ENCODE measurements around the gene NCAPD3. TPM values are rescaled to one million over a fixed set of nuclear protein-coding genes. Genes with fewer than 3 reads are reported as not detected.

The NCAPD3 gene
- total RNA-seq, 2 experiments from 2014 or later: 94.6 to 101 TPM

DNA sequence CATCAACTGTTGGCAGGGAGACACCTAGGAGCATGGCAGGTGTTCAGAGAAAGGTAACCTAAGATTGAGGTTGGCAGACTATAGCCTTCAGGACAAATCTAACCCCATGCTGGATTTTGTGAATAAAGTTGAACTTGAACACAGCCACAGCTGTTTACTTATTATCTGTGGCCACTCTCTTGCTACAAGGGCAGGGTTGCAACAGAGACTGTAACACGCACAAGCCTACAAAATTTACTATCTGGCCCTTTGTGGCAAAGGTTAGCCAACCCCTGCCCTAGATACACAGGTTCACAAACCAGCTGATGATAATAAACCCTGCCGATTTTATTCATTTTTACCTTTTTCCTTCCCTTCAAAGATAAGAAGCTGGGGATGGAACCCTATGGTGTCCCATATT lies 26.9 kb upstream of the NCAPD3 start:
- intact Hi-C loops (cut with micrococcal nuclease): loop anchor here (5.0 kb wide), 1 partner anchor 303 kb away; no protein-coding TSS in a partner anchor
- Mint-ChIP-seq H3K4me1 (ENCODE audit: low read depth) (peaks cover 40% of the 10 kb centered on the region), H3K27ac (no peak overlapping the region), H3K27me3 (no peaks in the 10 kb centered on the region), H3K9me3 (no peaks in the 10 kb centered on the region), H3K4me3 (no peak overlapping the region), H3K36me3 (peaks cover 23% of the 10 kb centered on the region)
- DNase-seq: no peak
- ChIA-PET CTCF (interaction anchor here (1.0 to 5.0 kb wide), 4 partner anchors 12 to 323 kb away, joined by 3 to 32 read pairs (median 16); partner anchors contain the start of genes GLB1L3, NCAPD3 and VPS26B), POLR2A (interaction anchor here (7.9 kb wide), 1 partner anchor 26 kb away, joined by 67 read pairs; the partner anchor contains the start of genes NCAPD3 and VPS26B)

DNA sequence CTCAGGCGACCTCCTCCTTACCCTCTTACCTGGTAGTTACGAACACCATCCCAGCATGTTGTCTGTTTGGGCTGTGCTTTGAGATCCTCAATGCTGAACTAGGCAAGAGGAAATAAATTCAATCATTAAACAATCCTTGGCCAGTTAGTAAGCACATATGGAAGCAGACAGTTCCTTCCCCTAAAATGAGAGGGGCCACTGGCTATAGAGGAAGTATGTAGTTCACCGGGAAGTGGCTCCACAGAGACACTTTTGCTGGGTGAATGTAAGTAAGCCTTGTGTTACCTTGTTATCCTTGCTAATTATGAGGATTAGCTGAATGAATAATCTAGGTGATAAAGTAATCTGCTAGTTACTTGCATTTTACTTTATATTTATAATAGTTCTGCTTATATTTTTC lies 26.5 kb upstream of the NCAPD3 start:
- no peak overlapping the region for H3K4me3 Mint-ChIP-seq
- no peak for DNase-seq
- POLR2A ChIA-PET: interaction anchor here (7.9 kb wide), 1 partner anchor 25 kb away, joined by 67 read pairs; the partner anchor contains the start of genes NCAPD3 and VPS26B
- no peaks in the 10 kb centered on the region for H3K9me3 Mint-ChIP-seq
- peaks cover 23% of the 10 kb centered on the region for H3K36me3 Mint-ChIP-seq
- CTCF ChIA-PET: interaction anchor here (1.0 to 5.0 kb wide), 3 partner anchors 12 to 322 kb away, joined by 3 to 32 read pairs (median 12); partner anchors contain the start of genes NCAPD3 and VPS26B
- no peak overlapping the region for H3K27ac Mint-ChIP-seq
- no peaks in the 10 kb centered on the region for H3K27me3 Mint-ChIP-seq
- H3K4me1 Mint-ChIP-seq (ENCODE audit: low read depth): peaks cover 36% of the 10 kb centered on the region
- intact Hi-C loops (cut with micrococcal nuclease): loop anchor here (5.0 kb wide), 1 partner anchor 303 kb away; no protein-coding TSS in a partner anchor

DNA sequence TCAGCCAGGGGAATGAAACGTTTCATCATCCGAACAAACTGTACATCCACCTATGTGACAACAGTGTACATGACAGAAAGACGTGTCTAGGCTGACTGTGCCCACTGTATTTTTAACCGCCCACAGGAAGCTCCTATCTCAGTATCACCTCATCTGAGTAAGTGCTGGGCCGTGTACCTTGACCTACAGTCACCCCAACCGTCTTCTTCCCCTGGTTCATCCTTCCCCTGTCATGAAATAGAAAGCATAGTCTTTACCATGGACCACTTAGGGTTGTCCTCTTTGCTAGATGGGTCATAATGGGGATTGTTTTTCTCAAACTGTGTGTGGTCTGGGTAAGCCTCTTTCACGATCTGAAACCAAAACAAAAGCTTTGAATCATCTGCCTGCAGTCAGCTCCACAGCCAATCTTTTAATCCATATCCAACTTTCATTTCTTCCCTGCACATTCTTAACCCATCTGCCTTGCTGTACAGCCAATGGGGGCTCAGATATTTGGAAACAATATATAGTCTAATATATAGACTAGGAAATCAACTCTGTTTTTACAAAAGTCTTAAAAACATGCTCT lies 25.2 kb upstream of the NCAPD3 start:
- no peak overlapping the region for H3K4me3 Mint-ChIP-seq
- no peaks in the 10 kb centered on the region for H3K27me3 Mint-ChIP-seq
- ChIA-PET CTCF (interaction anchor here (0.7 to 1.6 kb wide), 4 partner anchors 13 to 27 kb away, joined by 3 to 11 read pairs (median 5); partner anchors contain the start of gene GLB1L3), POLR2A (interaction anchor here (0.8 to 7.9 kb wide), 5 partner anchors 12 to 321 kb away, joined by 3 to 67 read pairs (median 4); partner anchors contain the start of genes GLB1L3, NCAPD3 and VPS26B)
- no peaks in the 10 kb centered on the region for H3K9me3 Mint-ChIP-seq
- intact Hi-C loops (cut with micrococcal nuclease): loop anchor here (1.0 kb wide), 2 partner anchors 25 to 321 kb away; partner anchors contain the start of gene VPS26B
- H3K36me3 Mint-ChIP-seq: peaks cover 23% of the 10 kb centered on the region
- H3K27ac Mint-ChIP-seq: peak overlapping the region; percentile 82
- peaks cover 28% of the 10 kb centered on the region for H3K4me1 Mint-ChIP-seq (ENCODE audit: low read depth)
- DNase-seq: peak; percentile 64

DNA sequence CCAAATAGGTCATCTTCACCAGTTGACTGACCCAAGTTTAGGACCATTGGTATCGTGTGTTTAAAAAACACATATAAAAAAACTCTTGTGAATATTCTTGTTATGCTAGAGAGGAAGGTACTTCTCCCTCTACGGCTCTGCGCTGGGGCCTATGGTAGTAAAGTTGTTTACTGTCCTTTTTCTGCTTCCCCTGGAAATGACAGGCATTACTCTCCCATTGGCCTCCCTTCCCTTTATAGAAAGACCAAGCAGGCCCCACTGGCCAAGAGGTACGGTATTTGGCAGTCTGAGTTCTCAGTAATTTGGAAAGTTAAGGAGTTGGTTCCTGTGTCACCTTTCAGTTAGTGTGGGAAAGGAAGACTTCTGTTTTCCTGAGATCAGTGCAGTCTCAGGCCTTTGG lies 22.9 kb upstream of the NCAPD3 start:
- Mint-ChIP-seq H3K4me3 (no peak overlapping the region), H3K27me3 (no peaks in the 10 kb centered on the region), H3K36me3 (peaks cover 23% of the 10 kb centered on the region), H3K27ac (peak overlapping the region; percentile 48), H3K9me3 (no peaks in the 10 kb centered on the region), H3K4me1 (ENCODE audit: low read depth) (peaks cover 18% of the 10 kb centered on the region)
- ChIA-PET CTCF (no interaction called here), POLR2A (no interaction called here)
- intact Hi-C loops (cut with micrococcal nuclease): no loop called here
- DNase-seq: no peak

DNA sequence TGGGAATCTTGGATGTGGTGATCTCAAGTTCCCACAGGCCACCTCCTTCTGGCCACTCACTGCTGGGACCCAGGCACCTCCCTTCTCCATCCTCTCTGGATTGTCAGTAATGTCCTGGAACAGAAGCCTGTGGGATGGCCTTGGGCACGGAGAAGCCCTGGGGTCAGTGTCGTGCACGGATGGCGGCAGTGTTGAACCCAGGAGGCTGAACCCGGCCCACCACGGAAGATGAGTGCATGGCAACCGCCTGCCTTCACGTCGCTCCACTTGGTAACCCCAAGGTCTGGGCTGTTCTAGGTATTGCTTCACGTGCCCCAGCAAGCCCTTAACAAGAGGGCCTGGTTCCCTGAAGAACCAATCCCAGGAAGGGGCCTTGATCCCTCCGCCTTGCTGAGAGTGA lies 22.3 kb upstream of the NCAPD3 start:
- ChIA-PET POLR2A (no interaction called here), CTCF (interaction anchor here (0.5 kb wide), 1 partner anchor 24 kb away, joined by 3 read pairs; no protein-coding TSS in a partner anchor)
- Mint-ChIP-seq H3K27me3 (no peaks in the 10 kb centered on the region), H3K4me3 (no peak overlapping the region), H3K27ac (no peak overlapping the region), H3K4me1 (ENCODE audit: low read depth) (peaks cover 13% of the 10 kb centered on the region), H3K36me3 (peaks cover 23% of the 10 kb centered on the region), H3K9me3 (no peaks in the 10 kb centered on the region)
- intact Hi-C loops (cut with micrococcal nuclease): no loop called here
- no peak for DNase-seq

DNA sequence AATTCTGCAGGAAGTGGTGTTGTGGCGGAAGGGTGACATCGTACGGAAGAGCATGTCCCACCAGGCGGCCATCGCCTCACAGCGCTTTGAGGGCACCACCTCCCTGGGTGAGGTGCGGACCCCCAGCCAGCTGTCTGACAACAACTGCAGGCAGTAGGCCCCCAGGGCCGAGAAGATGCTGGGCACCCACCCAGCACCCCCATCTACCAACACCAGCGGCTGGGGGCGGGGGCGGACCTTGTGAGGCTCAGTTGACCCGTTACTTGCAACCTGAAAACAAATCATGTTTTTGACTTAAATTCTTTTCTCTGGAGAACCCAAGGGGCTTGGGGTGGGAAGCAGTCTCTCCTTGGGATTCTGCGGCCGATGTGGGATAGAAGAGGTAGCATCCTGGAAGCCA lies 21.7 kb upstream of the NCAPD3 start:
- peaks cover 12% of the 10 kb centered on the region for H3K4me1 Mint-ChIP-seq (ENCODE audit: low read depth)
- no peak for DNase-seq
- no peak overlapping the region for H3K4me3 Mint-ChIP-seq
- H3K27me3 Mint-ChIP-seq: no peaks in the 10 kb centered on the region
- no peaks in the 10 kb centered on the region for H3K9me3 Mint-ChIP-seq
- no peak overlapping the region for H3K27ac Mint-ChIP-seq
- intact Hi-C loops (cut with micrococcal nuclease): no loop called here
- peaks cover 23% of the 10 kb centered on the region for H3K36me3 Mint-ChIP-seq
- POLR2A ChIA-PET: interaction anchor here (1.5 kb wide), 1 partner anchor 21 kb away, joined by 4 read pairs; the partner anchor contains the start of gene VPS26B
- CTCF ChIA-PET: interaction anchor here (2.2 to 2.6 kb wide), 3 partner anchors 11 to 38 kb away, joined by 7 to 17 read pairs (median 9); no protein-coding TSS in a partner anchor

DNA sequence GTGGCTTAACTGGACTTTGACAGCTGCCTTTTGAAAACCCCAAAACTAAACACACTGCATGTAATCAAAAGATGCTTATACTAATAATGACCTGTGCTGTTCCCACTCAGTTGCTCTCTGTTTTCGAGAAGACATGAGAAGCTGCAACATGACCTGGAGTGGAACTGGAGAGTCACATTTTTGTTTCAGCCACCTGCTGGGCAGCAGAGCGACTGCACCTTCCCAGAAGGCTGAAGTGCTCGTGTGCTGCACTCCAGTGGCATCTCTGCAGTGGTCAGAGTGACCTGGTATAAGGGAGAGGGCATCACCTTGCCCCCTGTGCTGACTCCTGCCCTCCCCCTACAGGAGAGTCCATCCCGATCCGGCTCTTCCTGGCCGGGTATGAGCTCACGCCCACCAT lies 20.8 kb upstream of the NCAPD3 start:
- ChIA-PET CTCF (interaction anchor here (0.7 to 2.6 kb wide), 9 partner anchors 10 to 37 kb away, joined by 3 to 17 read pairs (median 5); partner anchors contain the start of genes ACAD8 and VPS26B), POLR2A (interaction anchor here (1.5 kb wide), 1 partner anchor 20 kb away, joined by 4 read pairs; the partner anchor contains the start of gene VPS26B)
- no peaks in the 10 kb centered on the region for H3K9me3 Mint-ChIP-seq
- peaks cover 12% of the 10 kb centered on the region for H3K4me1 Mint-ChIP-seq (ENCODE audit: low read depth)
- no peaks in the 10 kb centered on the region for H3K27me3 Mint-ChIP-seq
- intact Hi-C loops (cut with micrococcal nuclease): no loop called here
- H3K36me3 Mint-ChIP-seq: peaks cover 21% of the 10 kb centered on the region
- H3K27ac Mint-ChIP-seq: no peak overlapping the region
- no peak for DNase-seq
- no peak overlapping the region for H3K4me3 Mint-ChIP-seq

DNA sequence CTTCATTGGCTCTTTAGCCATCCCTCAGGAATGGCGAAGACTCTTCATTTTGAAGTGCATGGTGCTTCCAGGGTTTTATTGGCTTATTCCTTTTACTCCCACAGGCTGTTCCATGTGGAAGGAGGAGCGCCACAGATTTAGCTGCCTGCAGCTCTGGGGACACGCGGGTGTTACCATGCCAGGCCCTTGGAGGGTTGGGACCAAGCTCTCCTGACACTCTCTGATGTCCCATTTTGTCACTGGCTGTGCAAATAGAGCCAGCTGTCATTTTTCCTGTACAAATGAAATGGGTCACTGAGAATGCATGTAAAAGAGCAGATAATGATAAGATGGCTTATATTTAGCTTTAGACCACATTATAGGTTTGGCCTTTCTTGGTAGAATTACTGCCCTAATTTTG lies 20.1 kb upstream of the NCAPD3 start:
- intact Hi-C loops (cut with micrococcal nuclease): no loop called here
- Mint-ChIP-seq H3K4me1 (ENCODE audit: low read depth) (peaks cover 7% of the 10 kb centered on the region), H3K27ac (no peak overlapping the region), H3K9me3 (no peaks in the 10 kb centered on the region), H3K4me3 (no peak overlapping the region), H3K36me3 (peaks cover 16% of the 10 kb centered on the region), H3K27me3 (no peaks in the 10 kb centered on the region)
- ChIA-PET POLR2A (interaction anchor here (1.5 kb wide), 1 partner anchor 19 kb away, joined by 4 read pairs; the partner anchor contains the start of gene VPS26B), CTCF (interaction anchor here (0.7 to 2.6 kb wide), 9 partner anchors 9 to 36 kb away, joined by 3 to 17 read pairs (median 5); partner anchors contain the start of genes ACAD8 and VPS26B)
- no peak for DNase-seq

DNA sequence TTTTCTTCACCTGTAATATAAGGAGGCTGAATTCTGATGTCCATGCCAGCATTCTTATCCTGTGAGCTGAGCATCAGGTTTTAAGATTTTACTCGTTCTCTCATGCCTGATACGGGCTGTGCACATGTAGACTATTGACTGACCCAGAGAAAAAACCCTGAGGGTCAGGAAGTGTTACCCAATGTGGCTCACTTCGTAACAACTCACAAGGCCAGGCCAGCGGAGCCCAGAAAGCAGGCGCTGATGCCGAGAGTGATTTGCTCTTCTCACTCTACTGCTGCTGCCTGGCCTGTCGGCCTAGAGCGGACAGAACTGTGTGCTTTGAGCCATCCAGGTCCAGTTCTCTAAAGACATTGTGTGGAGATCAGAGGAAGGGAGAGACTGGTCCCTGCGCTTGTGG lies 18.6 kb upstream of the NCAPD3 start:
- no peak for DNase-seq
- Mint-ChIP-seq H3K4me3 (no peak overlapping the region), H3K27me3 (no peaks in the 10 kb centered on the region), H3K36me3 (peaks cover 10% of the 10 kb centered on the region), H3K9me3 (no peaks in the 10 kb centered on the region), H3K4me1 (ENCODE audit: low read depth) (no peaks in the 10 kb centered on the region), H3K27ac (no peak overlapping the region)
- CTCF ChIA-PET: interaction anchor here (1.2 kb wide), 1 partner anchor 34 kb away, joined by 3 read pairs; the partner anchor contains the start of gene GLB1L3
- POLR2A ChIA-PET: interaction anchor here (3.2 kb wide), 1 partner anchor 18 kb away, joined by 10 read pairs; the partner anchor contains the start of genes NCAPD3 and VPS26B
- intact Hi-C loops (cut with micrococcal nuclease): no loop called here

DNA sequence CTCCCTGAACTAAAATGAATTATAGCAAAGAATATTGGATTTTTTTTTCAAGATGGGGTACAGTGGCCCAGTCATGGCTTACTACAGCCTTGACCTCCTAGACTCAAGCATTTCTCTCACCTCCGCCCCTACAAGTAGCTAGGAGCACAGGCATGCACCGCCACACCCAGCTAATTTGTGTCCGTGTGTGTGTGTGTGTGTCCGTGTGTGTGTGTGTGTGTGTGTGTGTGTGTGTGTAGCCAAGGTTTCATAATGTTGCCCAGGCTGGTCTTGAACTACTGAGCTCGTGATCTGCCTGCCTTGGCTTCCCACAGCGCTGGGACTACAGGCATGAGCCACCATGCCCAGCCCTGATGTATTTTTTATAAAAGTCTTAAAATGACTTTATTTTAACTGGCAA lies 16.8 kb upstream of the NCAPD3 start:
- no peak for DNase-seq
- ChIA-PET CTCF (interaction anchor here (0.7 kb wide), 1 partner anchor 16 kb away, joined by 3 read pairs; the partner anchor contains the start of gene VPS26B), POLR2A (interaction anchor here (3.2 kb wide), 1 partner anchor 16 kb away, joined by 10 read pairs; the partner anchor contains the start of genes NCAPD3 and VPS26B)
- Mint-ChIP-seq H3K4me1 (ENCODE audit: low read depth) (no peaks in the 10 kb centered on the region), H3K27ac (no peak overlapping the region), H3K4me3 (no peak overlapping the region), H3K9me3 (no peaks in the 10 kb centered on the region), H3K27me3 (no peaks in the 10 kb centered on the region), H3K36me3 (peaks cover 7% of the 10 kb centered on the region)
- intact Hi-C loops (cut with micrococcal nuclease): no loop called here

DNA sequence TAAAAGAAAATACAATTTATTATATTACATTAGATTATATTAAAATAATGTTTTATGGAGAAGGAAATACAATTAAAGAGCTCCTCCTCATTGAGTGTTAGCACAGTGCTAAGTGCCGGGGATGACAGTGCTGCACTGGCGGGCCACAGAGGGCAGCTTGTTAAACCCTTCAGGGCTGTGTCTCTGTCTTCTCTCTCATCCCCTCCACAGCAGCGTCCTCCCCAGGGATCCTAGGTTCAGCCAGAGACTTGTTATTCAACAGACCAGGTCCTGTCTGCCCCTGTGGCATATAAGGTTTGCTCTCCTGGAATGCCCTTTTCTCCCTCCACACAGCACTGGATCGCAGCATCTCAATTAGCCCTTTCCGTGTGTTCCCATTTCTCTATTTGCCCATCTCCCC lies 15.2 kb upstream of the NCAPD3 start:
- Mint-ChIP-seq H3K4me1 (ENCODE audit: low read depth) (no peaks in the 10 kb centered on the region), H3K27ac (no peak overlapping the region), H3K36me3 (peaks cover 7% of the 10 kb centered on the region), H3K9me3 (no peaks in the 10 kb centered on the region), H3K27me3 (no peaks in the 10 kb centered on the region), H3K4me3 (no peak overlapping the region)
- POLR2A ChIA-PET: interaction anchor here (3.2 kb wide), 1 partner anchor 14 kb away, joined by 10 read pairs; the partner anchor contains the start of genes NCAPD3 and VPS26B
- CTCF ChIA-PET: interaction anchor here (0.7 kb wide), 1 partner anchor 15 kb away, joined by 3 read pairs; the partner anchor contains the start of gene NCAPD3
- intact Hi-C loops (cut with micrococcal nuclease): no loop called here
- no peak for DNase-seq

DNA sequence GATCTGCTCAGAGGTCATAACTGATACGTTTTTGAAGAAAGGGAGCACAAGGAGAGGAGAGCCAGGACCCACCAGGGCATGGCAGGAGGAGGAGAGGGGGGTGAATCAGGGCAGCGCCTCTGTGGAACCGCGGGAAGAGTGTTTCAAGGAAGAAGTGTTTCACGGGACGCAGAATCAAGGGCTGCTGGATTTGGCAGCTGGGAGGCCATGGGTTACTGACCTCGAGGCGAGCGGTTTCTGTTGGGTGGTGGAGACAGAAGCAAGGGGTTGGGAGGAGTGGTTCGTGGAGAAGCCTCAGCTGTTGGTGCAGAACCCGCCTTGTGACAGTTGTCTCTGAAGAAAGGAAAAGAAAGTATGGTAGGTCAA lies 13.8 kb upstream of the NCAPD3 start:
- ChIA-PET POLR2A (no interaction called here), CTCF (no interaction called here)
- Mint-ChIP-seq H3K36me3 (peaks cover 7% of the 10 kb centered on the region), H3K27me3 (no peaks in the 10 kb centered on the region), H3K27ac (peak overlapping the region; percentile 30), H3K4me1 (ENCODE audit: low read depth) (peaks cover 7% of the 10 kb centered on the region), H3K4me3 (no peak overlapping the region), H3K9me3 (no peaks in the 10 kb centered on the region)
- intact Hi-C loops (cut with micrococcal nuclease): no loop called here
- DNase-seq: no peak
